ENCODE data around the gene PPP2R5C.

PPP2R5C gene

DNA sequence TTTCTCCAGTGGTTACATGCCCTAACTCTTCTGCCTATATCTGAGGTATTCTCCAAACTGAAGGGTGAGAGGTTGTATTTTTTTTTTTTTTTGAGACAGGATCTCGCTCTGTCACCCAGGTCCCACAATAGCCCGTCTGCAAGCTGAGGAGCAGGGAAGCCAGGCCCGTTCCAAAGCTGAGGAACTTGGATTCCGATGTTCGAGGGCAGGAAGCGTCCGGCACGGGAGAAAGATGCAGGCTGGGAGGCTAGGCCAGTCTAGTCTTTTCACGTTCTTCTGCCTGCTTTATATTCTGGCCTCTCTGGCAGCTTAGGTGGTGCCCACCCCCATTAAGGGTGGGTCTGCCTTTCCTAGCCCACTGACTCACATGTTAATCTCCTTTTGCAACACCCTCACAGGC, 135.8 kb downstream of the PPP2R5C start:
- no peak for DNase-seq

GRCh38 chr14:101898416-101898815, 136.9 kb downstream of the PPP2R5C start:
- DNase-seq = no peak

- no peak for DNase-seq
Observed at GRCh38 chr14:101899263-101899662, 137.8 kb downstream of the PPP2R5C start.

GRCh38 chr14:101900253-101900652, 138.7 kb downstream of the PPP2R5C start:
- no peak for DNase-seq

DNA sequence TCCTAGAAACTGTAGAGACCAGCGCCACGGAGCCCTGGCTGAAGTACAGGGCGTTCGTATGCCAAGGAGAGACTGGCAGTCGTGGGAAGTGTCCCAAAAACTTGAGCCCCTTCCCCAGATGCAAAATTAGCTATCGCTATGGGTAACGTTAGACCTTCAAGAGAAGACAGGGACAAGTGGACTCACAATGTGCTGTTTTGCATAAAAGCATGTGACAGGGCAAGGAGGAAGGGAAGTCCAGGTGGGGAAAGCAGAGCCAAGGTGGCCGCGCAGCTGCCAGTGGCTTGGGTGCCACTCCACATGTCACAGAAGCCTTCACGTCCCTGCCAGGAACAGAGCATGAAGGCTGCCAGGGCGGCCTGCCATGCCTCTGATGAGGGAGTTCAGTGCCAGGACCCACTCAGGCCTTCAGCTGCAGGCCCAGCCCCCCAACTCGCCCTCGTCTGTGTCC, 141.6 kb downstream of the PPP2R5C start:
- no peak for DNase-seq

DNA sequence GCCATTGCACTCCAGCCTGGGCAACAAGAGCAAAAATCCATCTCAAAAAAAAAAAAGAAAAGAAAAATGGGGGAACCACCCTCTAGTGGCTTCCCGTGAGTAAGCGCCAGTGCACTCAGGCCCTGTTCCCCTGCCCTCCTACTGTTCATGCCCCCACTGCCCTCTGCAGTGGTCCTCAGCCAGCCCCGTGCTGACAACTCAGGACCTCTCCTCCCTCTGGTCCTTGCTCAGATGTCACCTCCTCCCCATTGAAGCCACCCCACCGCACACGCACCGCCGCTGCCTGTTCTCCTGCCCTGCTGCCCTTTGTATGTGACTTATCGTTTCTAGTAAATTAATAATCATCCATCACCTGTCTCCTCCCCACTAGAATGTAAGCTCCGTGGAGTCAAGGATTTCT, 144.1 kb downstream of the PPP2R5C start:
- no peak for DNase-seq

DNA sequence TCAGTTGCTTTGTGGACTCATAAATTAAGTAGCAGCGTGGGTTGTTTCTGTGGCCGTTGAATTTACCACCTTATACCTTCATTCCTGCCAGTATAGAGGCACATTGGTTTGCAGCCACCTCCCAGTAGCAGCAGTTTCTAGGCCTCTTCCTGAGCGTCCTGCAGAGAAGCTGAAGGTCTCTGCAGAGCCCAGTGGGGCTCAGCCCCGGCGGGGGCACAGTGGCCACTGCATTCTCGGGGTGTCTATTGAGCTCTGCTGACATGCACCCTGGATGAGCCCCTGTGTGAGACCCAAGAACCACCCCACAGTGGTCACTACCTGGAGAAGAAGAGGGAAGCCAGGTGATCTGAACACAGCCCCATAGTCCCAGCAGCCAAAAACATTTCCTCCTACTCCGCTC, 145.1 kb downstream of the PPP2R5C start:
- no peak for DNase-seq

DNA sequence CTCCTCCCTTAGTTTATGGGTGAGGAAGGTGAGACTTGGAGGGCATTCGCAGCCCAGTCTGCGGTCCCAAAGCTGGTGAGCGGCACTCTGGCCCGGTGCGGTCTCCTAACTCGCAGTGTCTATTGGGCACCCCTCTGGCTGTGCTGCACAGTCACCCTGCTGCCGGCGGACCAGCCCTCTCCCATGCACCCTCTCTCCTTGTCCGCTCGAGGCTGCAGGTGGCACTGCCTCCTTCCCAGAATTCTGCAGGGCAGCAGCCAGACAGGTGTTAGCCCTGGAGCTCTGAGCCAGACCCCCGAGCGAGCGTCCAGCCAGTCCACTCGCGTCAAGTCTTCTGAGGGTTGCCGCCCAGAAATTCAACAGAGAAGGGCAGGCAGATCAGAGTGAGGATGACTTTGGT, 146.1 kb downstream of the PPP2R5C start:
- no peak for DNase-seq

DNA sequence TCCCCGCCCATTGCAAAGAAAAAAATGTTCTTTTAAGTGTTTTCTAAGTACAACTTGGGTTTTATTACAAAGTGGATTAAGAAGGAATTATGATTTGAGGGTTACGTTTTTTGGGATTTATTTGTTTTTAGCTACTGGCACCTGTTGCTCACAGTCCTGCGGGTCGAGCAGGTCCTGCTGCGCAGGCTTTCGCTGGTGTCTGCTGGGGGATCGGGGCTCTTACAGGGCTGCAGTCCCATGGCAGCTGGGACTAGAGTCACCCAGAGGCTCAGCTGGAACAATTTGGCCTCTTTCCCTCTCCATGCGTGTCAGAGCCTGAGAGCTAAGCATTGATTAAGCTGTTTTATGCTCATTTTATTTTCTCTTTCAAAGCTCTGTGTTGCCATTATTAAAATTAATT, 147.3 kb downstream of the PPP2R5C start:
- no peak for DNase-seq

DNA sequence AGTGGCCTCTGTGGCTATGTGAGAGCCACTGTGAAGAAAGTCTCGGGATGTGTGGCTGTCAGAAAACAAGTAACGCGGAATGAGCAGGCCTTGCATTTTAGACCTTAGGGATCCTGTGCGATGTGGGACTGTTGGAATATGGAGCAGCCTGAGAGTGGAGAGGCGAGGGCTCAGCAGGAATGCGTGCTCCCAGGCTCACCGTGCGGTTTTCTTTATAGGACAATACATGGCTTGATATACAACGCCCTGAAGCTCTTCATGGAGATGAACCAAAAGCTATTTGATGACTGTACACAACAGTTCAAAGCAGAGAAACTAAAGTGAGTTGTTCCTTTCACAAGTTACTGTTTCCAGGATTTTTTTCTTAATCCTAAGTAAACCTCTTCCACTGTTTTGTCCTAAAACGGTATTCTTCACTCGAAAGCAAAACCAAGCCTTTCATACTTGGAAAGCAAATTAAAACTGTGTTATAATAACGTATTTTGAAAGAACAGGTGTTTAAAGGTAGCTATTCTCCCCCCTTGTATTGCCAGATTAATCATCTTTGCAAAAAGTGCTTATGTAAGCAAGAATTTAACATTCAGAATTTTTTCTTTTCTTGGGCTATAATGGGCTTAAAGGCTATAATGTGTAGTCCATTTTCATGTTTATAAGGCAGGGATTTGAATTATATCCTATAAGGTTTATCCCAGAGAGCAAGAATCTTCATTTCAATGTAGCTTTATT, 148.0 kb downstream of the PPP2R5C start:
- no peak for DNase-seq

- no peak for DNase-seq
Observed at GRCh38 chr14:101912841-101913240, 151.3 kb downstream of the PPP2R5C start.

GRCh38 chr14:101914083-101914482, 152.6 kb downstream of the PPP2R5C start:
- no peak for DNase-seq

DNA sequence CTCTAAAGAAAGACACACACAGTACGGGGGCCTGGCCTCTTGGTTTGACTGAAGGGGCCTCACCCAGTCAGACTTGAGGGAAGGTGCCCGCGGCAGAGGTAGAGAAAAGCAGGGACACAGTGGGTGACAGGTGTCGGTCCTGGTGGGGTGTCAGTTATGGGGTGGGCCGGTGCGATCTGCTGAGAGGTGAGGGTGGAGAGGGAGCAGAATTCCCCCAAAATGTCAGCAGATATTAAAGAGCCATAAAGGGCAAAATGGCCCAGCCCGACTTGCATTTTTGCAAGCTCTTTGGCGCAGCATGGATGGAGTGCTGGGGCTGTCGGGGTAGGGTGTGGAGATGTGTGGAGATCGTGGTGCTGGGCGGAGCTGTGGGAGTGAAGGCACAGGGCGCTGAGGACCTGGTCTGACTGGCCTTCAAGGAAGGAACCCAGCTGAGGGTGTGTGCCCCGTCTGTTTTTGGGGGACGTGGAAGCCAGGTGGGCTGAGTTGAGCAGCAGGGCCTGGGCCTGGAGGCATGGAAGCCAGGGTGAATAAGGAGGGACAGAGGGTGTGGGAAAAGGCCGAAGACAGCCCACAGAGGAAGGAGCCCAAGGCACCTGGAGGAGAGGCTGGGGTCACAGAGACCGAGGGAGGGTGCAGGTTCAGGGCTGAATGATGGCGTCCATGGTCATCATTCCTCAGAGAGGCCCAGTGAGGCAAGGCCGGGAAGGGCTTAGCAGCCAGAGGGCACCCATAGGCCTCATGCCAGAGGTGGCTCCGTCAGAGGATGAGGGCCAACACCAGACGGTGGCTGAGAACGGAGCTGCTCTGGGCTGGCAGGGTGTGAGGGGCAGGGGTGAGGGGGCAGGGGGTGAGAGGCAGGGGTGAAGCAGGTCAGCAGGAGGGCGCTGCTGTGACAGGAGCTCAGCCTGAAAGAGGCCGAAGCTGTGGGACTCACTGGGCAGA, 154.6 kb downstream of the PPP2R5C start:
- no peak for DNase-seq

DNA sequence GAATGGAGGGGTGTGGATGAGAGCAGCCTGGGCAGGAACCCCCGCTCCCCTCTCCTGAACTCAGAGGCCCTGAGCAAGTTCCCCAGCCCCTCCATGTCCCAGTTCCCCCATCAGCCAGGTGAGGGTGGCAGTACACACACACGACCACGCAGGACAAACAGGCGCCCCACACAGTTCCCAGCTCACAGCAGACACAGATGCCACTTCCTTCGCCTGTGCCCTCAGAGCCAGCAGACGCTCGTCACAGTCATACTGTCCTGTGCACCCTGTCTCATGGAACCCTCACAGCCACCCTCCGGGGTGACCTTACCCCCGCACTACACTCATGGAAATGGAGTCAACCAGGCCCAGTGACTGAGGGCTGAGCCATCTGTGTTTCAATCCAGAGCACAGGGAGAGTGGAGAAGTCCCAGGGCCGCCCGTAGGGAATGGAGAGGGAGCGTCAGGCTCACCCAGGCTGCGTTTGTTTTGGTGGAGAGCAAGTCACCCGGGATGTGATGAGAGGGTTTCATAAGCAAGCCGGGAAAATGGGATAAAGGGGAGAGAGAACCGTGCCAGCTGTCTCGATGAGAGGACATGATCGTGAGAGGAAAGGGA, 155.4 kb downstream of the PPP2R5C start:
- no peak for DNase-seq

- DNase-seq = no peak
Observed at GRCh38 chr14:101917413-101918017, 156.0 kb downstream of the PPP2R5C start.

GRCh38 chr14:101918065-101918989, 156.8 kb downstream of the PPP2R5C start:
- DNase-seq = no peak

DNA sequence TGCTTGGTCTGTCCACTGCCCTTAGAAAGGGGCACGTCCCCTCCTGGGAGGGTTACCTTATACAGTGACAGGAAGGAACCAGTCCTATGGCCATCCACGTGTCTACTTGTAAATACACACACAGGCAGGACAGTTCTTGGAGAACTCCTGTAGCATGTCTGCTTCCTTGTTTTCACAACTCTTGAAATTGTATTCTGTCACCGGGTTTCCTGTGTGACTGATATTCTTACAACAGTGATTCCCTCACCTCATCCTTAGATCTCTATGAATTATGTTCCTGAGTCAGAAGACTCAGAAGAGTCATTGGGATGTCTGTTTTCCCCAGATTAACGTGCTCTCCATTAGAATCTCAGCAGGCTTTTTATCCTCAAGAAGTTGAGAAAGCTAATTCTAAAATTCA, 158.8 kb downstream of the PPP2R5C start:
- DNase-seq = no peak

DNA sequence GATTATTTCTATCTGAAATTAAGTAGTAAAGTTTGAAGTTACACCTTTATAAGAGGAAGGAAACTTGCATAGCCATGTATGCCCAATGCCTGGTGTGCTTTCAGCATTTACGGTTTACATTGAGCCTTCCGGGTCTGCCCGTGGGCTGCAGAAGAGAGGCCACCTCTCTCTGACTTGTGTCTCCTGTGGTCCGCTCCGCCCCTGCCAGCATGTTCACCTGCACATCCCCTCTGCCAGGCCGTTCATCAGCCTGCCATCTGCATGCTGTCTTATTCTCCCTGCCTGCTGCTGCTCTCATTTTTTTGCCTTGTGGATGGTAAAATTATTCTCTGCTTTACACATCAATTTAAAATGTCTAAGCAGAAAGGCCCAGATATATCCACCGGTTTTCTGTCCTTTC, 161.4 kb downstream of the PPP2R5C start:
- DNase-seq = no peak

DNA sequence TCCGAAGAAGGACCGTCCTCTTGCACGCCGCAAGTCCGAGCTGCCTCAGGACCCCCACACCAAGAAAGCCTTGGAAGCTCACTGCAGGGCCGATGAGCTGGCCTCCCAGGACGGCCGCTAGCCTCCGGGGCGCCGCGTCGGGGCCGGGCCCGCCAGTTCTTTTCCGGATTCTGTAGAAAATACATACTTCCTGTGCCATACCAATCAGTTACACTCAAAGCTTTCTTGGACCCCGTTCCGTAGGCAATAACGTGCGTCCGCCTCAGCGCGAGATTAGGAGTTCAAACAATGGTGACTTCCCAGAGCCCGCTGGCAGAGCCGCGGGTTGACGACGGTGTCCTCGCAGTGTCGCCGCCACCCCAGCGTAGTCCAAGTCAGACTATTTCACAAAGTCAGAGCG, 163.6 kb downstream of the PPP2R5C start:
- DNase-seq = no peak

GRCh38 chr14:101926085-101926484, 164.6 kb downstream of the PPP2R5C start:
- no peak for DNase-seq

GRCh38 chr14:101926620-101927019, 165.1 kb downstream of the PPP2R5C start:
- DNase-seq = no peak

DNA sequence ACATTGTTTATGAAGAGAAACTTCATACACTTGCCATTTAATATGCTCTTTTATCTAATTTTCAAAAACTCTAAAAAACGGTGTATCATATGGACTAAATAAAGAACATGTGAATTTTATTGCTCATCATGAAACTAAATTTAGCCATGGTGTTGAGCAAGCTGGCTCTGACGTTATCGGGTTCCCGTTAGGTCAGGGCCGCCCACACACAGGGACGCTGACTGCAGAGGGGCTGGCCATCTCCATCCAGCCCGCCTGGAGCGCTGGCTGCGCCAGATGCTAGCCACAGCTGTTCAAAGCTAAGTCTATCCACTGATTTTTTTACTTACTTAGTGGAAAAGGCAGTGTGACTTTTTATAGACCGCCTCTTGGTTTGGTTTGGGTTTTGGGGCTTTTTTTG, 166.3 kb downstream of the PPP2R5C start:
- no peak for DNase-seq
